NCI-H69 (cell line): ENCODE data around the gene CHST14.

Source experiments
- DNase-seq: peaks from one replicate; lab custom pipeline; 2025; lab: John Stamatoyannopoulos, UW

CHST14 gene

GRCh38 chr15:40470423-40471104, at the start of gene CHST14:
CHST14 (plus strand) TSS chr15:40470984; CDS start chr15:40471214, 230 bp downstream.
- DNase-seq, result peak; percentile 86

GRCh38 chr15:40421246-40422157, 49.3 kb upstream of the CHST14 start:
- peak; percentile 86 for DNase-seq

GRCh38 chr15:40424483-40425115, 46.2 kb upstream of the CHST14 start:
- DNase-seq, result no peak

- DNase-seq, result no peak
Observed at GRCh38 chr15:40425681-40426080, 45.1 kb upstream of the CHST14 start.

GRCh38 chr15:40427188-40427587, 43.6 kb upstream of the CHST14 start:
- no peak for DNase-seq

GRCh38 chr15:40428185-40428584, 42.6 kb upstream of the CHST14 start:
- no peak for DNase-seq

- DNase-seq, result no peak
Observed at GRCh38 chr15:40429068-40429710, 41.6 kb upstream of the CHST14 start.

GRCh38 chr15:40430271-40430805, 40.4 kb upstream of the CHST14 start:
- peak; percentile 58 for DNase-seq

- DNase-seq, result no peak
Observed at GRCh38 chr15:40435023-40435709, 35.6 kb upstream of the CHST14 start.

GRCh38 chr15:40435710-40436089, 35.1 kb upstream of the CHST14 start:
- peak; percentile 58 for DNase-seq

GRCh38 chr15:40436116-40436891, 34.5 kb upstream of the CHST14 start:
- peak; percentile 69 for DNase-seq

GRCh38 chr15:40436892-40437751, 33.7 kb upstream of the CHST14 start:
- peak; percentile 49 for DNase-seq

- DNase-seq, result no peak
Observed at GRCh38 chr15:40437752-40438687, 32.8 kb upstream of the CHST14 start.

- DNase-seq, result no peak
Observed at GRCh38 chr15:40438712-40439111, 32.1 kb upstream of the CHST14 start.

GRCh38 chr15:40439461-40439959, 31.3 kb upstream of the CHST14 start:
- DNase-seq, result peak; percentile 66

- peak; percentile 75 for DNase-seq
Observed at GRCh38 chr15:40439960-40440742, 30.6 kb upstream of the CHST14 start.
